Panc1 (cell line): Measurements from ENCODE around the gene ALDH1A3.

ENCODE experiments used
- POLR2AphosphoS5 ChIP-seq: IDR thresholded peaks from 2 replicates; pipeline ENCODE4 v1.6.1; 2012; ENCODE audit warnings: mild to moderate bottlenecking, low read depth, low read length, moderate library complexity
- TCF7L2 ChIP-seq: IDR thresholded peaks from 2 replicates; pipeline ENCODE4 v1.6.1; 2011; ENCODE audit warnings: mild to moderate bottlenecking, low read depth, low read length, inconsistent platforms
- TF ChIP-seq, protein P1 (sequence below): fragments of 450-650 bp; IDR thresholded peaks from 2 replicates; pipeline ENCODE4 v1.5.1; 2017; ENCODE audit warnings: mild to moderate bottlenecking

DNA sequence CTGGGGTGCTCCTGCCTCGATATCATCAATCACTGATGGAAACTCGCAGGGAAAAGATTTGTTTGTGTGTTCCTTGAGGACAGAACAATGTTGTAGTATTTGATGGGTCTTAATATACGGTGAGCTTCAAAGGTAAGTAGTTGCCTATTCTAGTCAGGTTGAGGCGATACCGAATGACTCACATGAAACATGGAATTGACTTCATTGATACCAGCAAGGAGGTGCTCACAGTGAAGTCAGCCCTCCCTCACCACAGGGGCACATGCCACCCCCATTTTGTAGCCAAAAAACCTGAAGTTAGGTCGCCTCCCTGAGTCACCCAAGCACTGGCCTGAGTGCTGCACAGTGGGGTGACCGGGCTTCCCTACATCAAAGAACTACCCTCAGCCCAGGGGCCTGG lies 3.7 kb upstream of the ALDH1A3 start:
- TF ChIP-seq, protein P1, sequence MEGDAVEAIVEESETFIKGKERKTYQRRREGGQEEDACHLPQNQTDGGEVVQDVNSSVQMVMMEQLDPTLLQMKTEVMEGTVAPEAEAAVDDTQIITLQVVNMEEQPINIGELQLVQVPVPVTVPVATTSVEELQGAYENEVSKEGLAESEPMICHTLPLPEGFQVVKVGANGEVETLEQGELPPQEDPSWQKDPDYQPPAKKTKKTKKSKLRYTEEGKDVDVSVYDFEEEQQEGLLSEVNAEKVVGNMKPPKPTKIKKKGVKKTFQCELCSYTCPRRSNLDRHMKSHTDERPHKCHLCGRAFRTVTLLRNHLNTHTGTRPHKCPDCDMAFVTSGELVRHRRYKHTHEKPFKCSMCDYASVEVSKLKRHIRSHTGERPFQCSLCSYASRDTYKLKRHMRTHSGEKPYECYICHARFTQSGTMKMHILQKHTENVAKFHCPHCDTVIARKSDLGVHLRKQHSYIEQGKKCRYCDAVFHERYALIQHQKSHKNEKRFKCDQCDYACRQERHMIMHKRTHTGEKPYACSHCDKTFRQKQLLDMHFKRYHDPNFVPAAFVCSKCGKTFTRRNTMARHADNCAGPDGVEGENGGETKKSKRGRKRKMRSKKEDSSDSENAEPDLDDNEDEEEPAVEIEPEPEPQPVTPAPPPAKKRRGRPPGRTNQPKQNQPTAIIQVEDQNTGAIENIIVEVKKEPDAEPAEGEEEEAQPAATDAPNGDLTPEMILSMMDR, result no peak
- TF ChIP-seq POLR2AphosphoS5 (no peak), TCF7L2 (no peak)
